Right lobe of liver (tissue), 6 donors: ENCODE data around the gene ZNF454. TPM values are rescaled to one million over a fixed set of nuclear protein-coding genes. Genes with fewer than 3 reads are reported as not detected.

Experiments
- ATAC-seq, 4 donors: fragments of 200-7000 bp; cut with Tn5 transposase; one replicate each; pipeline ENCODE4 v1.9.1; 2020; ENCODE audit warnings: mild to moderate bottlenecking in 4 of 4, moderate library complexity in 4 of 4
- DNase-seq, 3 donors: peaks; one replicate each; pipeline ENCODE4 v3.0.0-alpha.2; 2020
- H3K27ac ChIP-seq, 3 donors: fragments of 200-600 bp; one replicate each; pipeline ENCODE4 v1.8.0; 2022
- H3K27me3 ChIP-seq, 2 donors: fragments of 200-600 bp; one replicate each; pipeline ENCODE4 v1.8.0; 2022
- H3K36me3 ChIP-seq, 4 donors: fragments of 200-600 bp; sonication (generic) in 1 of 4; one replicate each; pipeline versions ENCODE4 v1.5.1 to v1.8.0; 2017 to 2022; ENCODE audit warnings: control low read depth in 1 of 4
- H3K4me1 ChIP-seq, 4 donors: fragments of 200-600 bp; sonication (generic) in 1 of 4; one replicate each; pipeline versions ENCODE4 v1.5.1 to v1.8.0; 2017 to 2022; ENCODE audit warnings: control low read depth in 1 of 4
- H3K4me3 ChIP-seq, 3 donors: fragments of 200-600 bp; one replicate each; pipeline ENCODE4 v1.8.0; 2022
- H3K9me3 ChIP-seq, 4 donors: fragments of 200-600 bp; sonication (generic) in 1 of 4; one replicate each; pipeline versions ENCODE4 v1.5.1 to v1.8.0; 2017 to 2022; ENCODE audit warnings: control low read depth in 1 of 4
- CTCF ChIP-seq, 4 donors: fragments of 200-600 bp in 3 of 4; fragments of 450-650 bp in 1 of 4; IDR thresholded peaks; one replicate each; pipeline versions ENCODE4 v1.5.1 to v1.8.0; 2016 to 2022; ENCODE audit warnings: antibody characterized with exemption in 4 of 4, mild to moderate bottlenecking in 2 of 4
- POLR2A ChIP-seq: fragments of 450-650 bp; IDR thresholded peaks from one replicate; pipeline ENCODE4 v1.6.1; 2017; ENCODE audit warnings: antibody characterized with exemption, mild to moderate bottlenecking
- WGBS: methylation state at CpG from one replicate; pipeline ENCODE4 v1.1.6; 2018; ENCODE audit warnings: low coverage, low lambda C conversion rate; ENCODE audit not compliant: insufficient coverage; ENCODE audit errors: missing lambda C conversion rate; 5-methylcytosine and 5-hydroxymethylcytosine counted together
- intact Hi-C, 2 donors: fragments of 100-400 bp; cut with DNase I; formaldehyde crosslinking; loops; one replicate each; pipeline versions ENCODE4 v1.11.2 to v1.14.1; 2022
- total RNA-seq, 6 experiments: library from RNA; depleted of rRNA in 2 of 6; stranded (reverse); fragments of >200 nt in 2 of 6; fragmentation: NEBNext Ultra II Directional in 3 of 6; extraction: Animal tissue kit (Norgen Biotek cat#: 25700) in 3 of 6; gene quantifications; one replicate each; pipeline versions ENCODE4 v1.1.0 to v1.2.4, GENCODE V29; 2016 to 2023
- donor health status: DM: no; HTN: yes; CAD: no.
- donor health status: DM: no; HTN: no; CAD: no.
- donor health status: DM: no; HTN: no; CAD: no.
- donor health status: DM: no; HTN: yes; CAD: no.
- donor health status: DM: no; HTN: yes; CAD: no.

ZNF454 gene
- total RNA-seq, 6 experiments from 2014 or later = 0.12 to 0.39 (median 0.27) TPM; not detected in 1

GRCh38 chr5:178988436-178989220 lies 47.6 kb downstream of the ZNF454 start:
- Histone ChIP-seq H3K4me1 (no peaks in the 10 kb centered on the region), H3K27ac (no peak overlapping the region), H3K9me3 (peaks cover 0 to 3% (median 0%) of the 10 kb centered on the region in 4 donors), H3K4me3 (no peak overlapping the region), H3K36me3 (no peaks in the 10 kb centered on the region), H3K27me3 (no peaks in the 10 kb centered on the region)
- ATAC-seq (no peak), DNase-seq (no peak)
- no peak for TF ChIP-seq POLR2A
- TF ChIP-seq CTCF (IDR thresholded peaks at IDR 0.05) = no peak
- WGBS = 70% methylated on average over 2 of the region's 27 CpGs
- intact Hi-C loops = no loop called here

GRCh38 chr5:178989311-178989710 lies 48.3 kb downstream of the ZNF454 start:
- H3K4me1 ChIP-seq = no peaks in the 10 kb centered on the region
- no peaks in the 10 kb centered on the region for H3K36me3 ChIP-seq
- DNase-seq (no peak), ATAC-seq (no peak)
- H3K9me3 ChIP-seq = peaks cover 0 to 3% (median 0%) of the 10 kb centered on the region in 4 donors
- H3K4me3 ChIP-seq = no peak overlapping the region
- no peaks in the 10 kb centered on the region for H3K27me3 ChIP-seq
- no peak overlapping the region for H3K27ac ChIP-seq
- intact Hi-C loops = no loop called here
- WGBS = 69% methylated on average over 2 of the region's 7 CpGs
- no peak for TF ChIP-seq CTCF (IDR thresholded peaks at IDR 0.05)

- Histone ChIP-seq H3K9me3 (no peaks in the 10 kb centered on the region), H3K4me1 (no peaks in the 10 kb centered on the region), H3K36me3 (no peaks in the 10 kb centered on the region), H3K27ac (no peak overlapping the region), H3K27me3 (no peaks in the 10 kb centered on the region), H3K4me3 (no peak overlapping the region)
- ATAC-seq = no peak
- 62% methylated on average over 3 of the region's 12 CpGs for WGBS
- no peak for DNase-seq
- TF ChIP-seq CTCF (IDR thresholded peaks at IDR 0.05) (no peak), POLR2A (no peak)
- intact Hi-C loops = no loop called here
Measured at GRCh38 chr5:178990491-178990890, 49.5 kb downstream of the ZNF454 start.

GRCh38 chr5:178991190-178992145 lies 50.5 kb downstream of the ZNF454 start:
- H3K36me3 ChIP-seq = no peaks in the 10 kb centered on the region
- H3K4me1 ChIP-seq = no peaks in the 10 kb centered on the region
- no peak for TF ChIP-seq POLR2A
- TF ChIP-seq CTCF (IDR thresholded peaks at IDR 0.05) = no peak
- no peak overlapping the region for H3K4me3 ChIP-seq
- H3K27ac ChIP-seq = no peak overlapping the region
- 70% methylated on average over 5 of the region's 28 CpGs for WGBS
- no peak for ATAC-seq
- H3K27me3 ChIP-seq = no peaks in the 10 kb centered on the region
- peak in 1 of 3 donors; percentile 48 for DNase-seq
- no peaks in the 10 kb centered on the region for H3K9me3 ChIP-seq
- intact Hi-C loops = no loop called here
